GM12878 (cell line): ENCODE measurements around the gene KCNQ1OT1. TPM values are rescaled to one million over a fixed set of nuclear protein-coding genes. Genes with fewer than 3 reads are reported as not detected.

Experiments
- ATAC-seq: fragments of 200-7000 bp; cut with Tn5 transposase; 3 replicates; pipeline ENCODE4 v1.9.1; 2020; ENCODE audit warnings: mild to moderate bottlenecking, moderate library complexity
- BruUV-seq: library from RNA; stranded (reverse); fragments of 400-500 nt; replicated peaks from 2 replicates; lab custom pipeline; 2021; lab: Mats Ljungman, UMichigan
- CTCF ChIA-PET: fragments of 300-600 bp; sonication (Branson Sonifier 250); formaldehyde crosslinking; extraction: SDS; loops from one replicate; lab custom pipeline; 2021; ENCODE audit warnings: inconsistent platforms; lab: Yijun Ruan, JAX
- POLR2A ChIA-PET: fragments of 350-600 bp; formaldehyde crosslinking; extraction: SDS; loops from one replicate; lab custom pipeline; 2021; ENCODE audit warnings: inconsistent platforms; lab: Charles Lee
- RAD21 ChIA-PET: fragments of 300-600 bp; sonication (Branson Sonifier 250); formaldehyde crosslinking; loops from one replicate; lab custom pipeline; 2023; ENCODE audit warnings: antibody characterized with exemption; ENCODE audit not compliant: unreplicated experiment; lab: Charles Lee
- SMC1A ChIA-PET: fragments of 300-600 bp; sonication (Branson Sonifier 250); formaldehyde crosslinking; loops from one replicate; lab custom pipeline; 2023; ENCODE audit not compliant: unreplicated experiment, uncharacterized antibody; lab: Charles Lee
- DNase-seq: peaks from one replicate; pipeline ENCODE4 v3.0.0-alpha.2; 2011; ENCODE audit warnings: low read depth, low spot score
- FAIRE-seq: peaks from 3 replicates; lab custom pipeline; 2011; peaks lifted over from hg19 to GRCh38; lab: Jason Lieb, UNC
- H2AFZ ChIP-seq: 2 replicates; pipeline ENCODE4 v1.6.0; 2011; ENCODE audit warnings: low read depth, low read length, control low read depth; ENCODE audit not compliant: control insufficient read depth
- H3K27ac ChIP-seq: 2 replicates; pipeline ENCODE4 v1.5.1; 2011; ENCODE audit warnings: control low read depth; ENCODE audit not compliant: control insufficient read depth, insufficient read depth
- H3K27me3 ChIP-seq, 2 experiments: replicated peaks in 1 of 2; 2 replicates each; pipeline versions ENCODE4 v1.6.0 to v1.6.1; 2011; ENCODE audit warnings: low read length in 1 of 2; ENCODE audit not compliant: control insufficient read depth in 2 of 2, insufficient read depth in 2 of 2
- H3K36me3 ChIP-seq, 2 experiments: 2 replicates each; pipeline ENCODE4 v1.5.1; 2011; ENCODE audit warnings: low read length in 1 of 2; ENCODE audit not compliant: control insufficient read depth in 2 of 2, insufficient read depth in 2 of 2
- H3K4me1 ChIP-seq: 2 replicates; pipeline ENCODE4 v1.6.1; 2011; ENCODE audit warnings: mild to moderate bottlenecking, low read length, moderate library complexity, mixed read lengths; ENCODE audit not compliant: control insufficient read depth, insufficient read depth
- H3K4me2 ChIP-seq: 2 replicates; pipeline ENCODE4 v1.6.0; 2011; ENCODE audit warnings: control low read depth; ENCODE audit not compliant: control insufficient read depth, insufficient read depth
- H3K4me3 ChIP-seq: fragments of 200-600 bp; sonication (generic); 2 replicates; pipeline ENCODE4 v1.5.1; 2016
- H3K79me2 ChIP-seq: 2 replicates; pipeline ENCODE4 v1.6.0; 2011; ENCODE audit warnings: low read length; ENCODE audit not compliant: control insufficient read depth, insufficient read depth
- H3K9ac ChIP-seq: 2 replicates; pipeline ENCODE4 v1.8.0; 2011; ENCODE audit warnings: low read length, control low read depth, mixed read lengths; ENCODE audit not compliant: control insufficient read depth, insufficient read depth
- H3K9me3 ChIP-seq: replicated peaks from 3 replicates; pipeline ENCODE4 v1.5.1; 2011; ENCODE audit warnings: mild to moderate bottlenecking, low read length; ENCODE audit not compliant: control insufficient read depth, insufficient read depth
- H4K20me1 ChIP-seq: 2 replicates; pipeline ENCODE4 v1.6.0; 2011; ENCODE audit not compliant: control insufficient read depth, insufficient read depth
- ASH2L ChIP-seq: fragments of 300-600, 200-600 bp; sonication (generic); IDR thresholded peaks from 2 replicates; pipeline ENCODE4 v1.6.1; 2017; ENCODE audit warnings: low read depth, mild to moderate bottlenecking, borderline replicate concordance
- ATF3 ChIP-seq: IDR thresholded peaks from 2 replicates; pipeline ENCODE4 v1.6.1; 2011; ENCODE audit warnings: low read depth, mild to moderate bottlenecking, low read length, moderate library complexity, borderline replicate concordance; ENCODE audit errors: extremely low read depth
- BHLHE40 ChIP-seq, 2 experiments: fragments of 450-650 bp in 1 of 2; IDR thresholded peaks; 2 replicates each; pipeline ENCODE4 v1.6.1; 2011 to 2017; ENCODE audit warnings: low read depth in 2 of 2, borderline replicate concordance in 1 of 2, improper control_type of control experiment in 1 of 2, low read length in 1 of 2, mild to moderate bottlenecking in 1 of 2
- CREB1 ChIP-seq: IDR thresholded peaks from 2 replicates; pipeline ENCODE4 v1.6.1; 2012; ENCODE audit warnings: low read depth, mild to moderate bottlenecking, inconsistent platforms
- EED ChIP-seq: sonication (generic); IDR thresholded peaks from 2 replicates; pipeline ENCODE4 v1.6.1; 2016; ENCODE audit warnings: antibody characterized with exemption, low read depth
- HCFC1 ChIP-seq: fragments of 150-350 bp; IDR thresholded peaks from 2 replicates; pipeline ENCODE4 v1.6.1; 2014; ENCODE audit warnings: low read length
- MYC ChIP-seq: IDR thresholded peaks from 2 replicates; pipeline ENCODE4 v1.6.1; 2011; ENCODE audit warnings: mild to moderate bottlenecking, low read length, moderate library complexity, inconsistent platforms; ENCODE audit not compliant: insufficient read depth, insufficient replicate concordance, insufficient read length, severe bottlenecking
- SIN3A ChIP-seq: IDR thresholded peaks from 2 replicates; pipeline ENCODE4 v1.6.1; 2012; ENCODE audit warnings: low read depth, low read length, improper control_type of control experiment
- SRF ChIP-seq, 2 experiments: IDR thresholded peaks; 2 replicates each; pipeline ENCODE4 v1.6.1; 2011; ENCODE audit warnings: low read depth in 2 of 2, low read length in 2 of 2, mild to moderate bottlenecking in 1 of 2, moderate library complexity in 1 of 2
- TCF7 ChIP-seq: IDR thresholded peaks from 2 replicates; pipeline ENCODE4 v1.6.1; 2014; ENCODE audit warnings: antibody characterized with exemption, borderline replicate concordance
- WRNIP1 ChIP-seq: IDR thresholded peaks from 2 replicates; pipeline ENCODE4 v1.6.1; 2011; ENCODE audit warnings: low read depth, low read length, improper control_type of control experiment, borderline replicate concordance
- ZNF24 ChIP-seq: fragments of 450-650 bp; IDR thresholded peaks from 2 replicates; pipeline ENCODE4 v1.6.1; 2017; ENCODE audit warnings: antibody characterized with exemption, mild to moderate bottlenecking
- ZNF687 ChIP-seq: fragments of 450-650 bp; IDR thresholded peaks from 2 replicates; pipeline ENCODE4 v1.6.1; 2017; ENCODE audit warnings: mild to moderate bottlenecking, moderate library complexity
- WGBS: methylation state at CpG from one replicate; pipeline ENCODE4 v1.1.6; 2016; ENCODE audit warnings: low lambda C conversion rate; ENCODE audit not compliant: insufficient replicate concordance, insufficient coverage; ENCODE audit errors: missing lambda C conversion rate; 5-methylcytosine and 5-hydroxymethylcytosine counted together
- in situ Hi-C: fragments of 300-500 bp; cut with MboI; formaldehyde crosslinking; loops from 9 replicates; pipeline ENCODE4 v1.14.3; 2018; ENCODE audit warnings: mixed read lengths
- intact Hi-C: fragments of 100-400 bp; cut with micrococcal nuclease; formaldehyde crosslinking; loops from one replicate; pipeline ENCODE4 v1.14.2; 2022; ENCODE audit not compliant: unreplicated experiment
- polyA plus RNA-seq, 11 experiments: library from polyadenylated mRNA; depleted of rRNA in 4 of 11; unstranded in 6 of 11; stranded (reverse) in 5 of 11; fragments of >200 nt; fragmentation: Nextera tagmentation in 4 of 11; fragmentation: Illumina TruSeq in 1 of 11; extraction: Ambion mirVana in 4 of 11; extraction: Trizol in 1 of 11; gene quantifications; 1 replicate in 1 of 11; 2 replicates in 10 of 11; pipeline versions ENCODE4 v1.2.1 to v1.2.3, GENCODE V29; 2011 to 2016; ENCODE audit warnings: inconsistent platforms in 2 of 11, missing spikeins in 2 of 11, low read depth in 1 of 11
- total RNA-seq, 4 experiments: library from RNA; depleted of rRNA in 3 of 4; stranded (reverse); fragments of >200 nt in 3 of 4; fragmentation: Illumina TruSeq in 1 of 4; extraction: Trizol in 1 of 4; gene quantifications; 2 replicates each; pipeline versions ENCODE4 v1.2.1 to v1.2.3, GENCODE V29; 2013 to 2021

The KCNQ1OT1 gene
- total and polyA plus RNA-seq, 10 of the 15 experiments (the other 5 are each of a cell fraction or from before 2014, with no cell fraction given): 0.02 to 1.6 (median 0.41) TPM

- H3K27ac ChIP-seq: no peak overlapping the region
- WGBS: 42% methylated on average over 17 of the region's 17 CpGs
- ChIA-PET POLR2A (no interaction called here), CTCF (no interaction called here), RAD21 (no interaction called here), SMC1A (no interaction called here)
- H3K4me1 ChIP-seq: no peaks in the 10 kb centered on the region
- no peaks in the 10 kb centered on the region for H3K79me2 ChIP-seq
- DNase-seq (no peak), FAIRE-seq (no peak), ATAC-seq (no peak)
- in situ Hi-C loops (no loop called here), intact Hi-C loops (no loop called here)
- H3K9me3 ChIP-seq: no peaks in the 10 kb centered on the region
- no peaks in the 10 kb centered on the region; a peak in 1 of 4 replicates for H3K27me3 ChIP-seq
- no peak overlapping the region for H3K9ac ChIP-seq
- no peak overlapping the region for H2AFZ ChIP-seq
- no peaks in the 10 kb centered on the region for H3K36me3 ChIP-seq
- H3K4me2 ChIP-seq: no peak overlapping the region
- no peak overlapping the region for H3K4me3 ChIP-seq
- no peaks in the 10 kb centered on the region for H4K20me1 ChIP-seq
- TF ChIP-seq CREB1: no peak
- no peak for TF ChIP-seq BHLHE40 (IDR thresholded peaks at IDR 0.05; ENCODE audit: borderline replicate concordance in 1 of 2, low read depth in 2 of 2, low read length in 1 of 2)
- no peak for TF ChIP-seq ASH2L
- TF ChIP-seq EED: no peak
- TF ChIP-seq ZNF687: no peak
- no peak for TF ChIP-seq SRF (IDR thresholded peaks at IDR 0.05; ENCODE audit: low read depth in 2 of 2, low read length in 2 of 2)
- TF ChIP-seq ZNF24: no peak
- TF ChIP-seq HCFC1: no peak
- no peak for TF ChIP-seq MYC
- no peak for TF ChIP-seq SIN3A
- TF ChIP-seq TCF7: no peak
- TF ChIP-seq WRNIP1: no peak
- no peak for TF ChIP-seq ATF3
- no TSS peak for BruUV-seq
Observed at GRCh38 chr11:2740275-2740940, 40.6 kb upstream of the KCNQ1OT1 start.
